Epithelial cell of alveolus of lung (primary cell): Measurements from ENCODE around the gene CELF1. TPM values are rescaled to one million over a fixed set of nuclear protein-coding genes. Genes with fewer than 3 reads are reported as not detected.

ENCODE experiments used
- total RNA-seq: library from RNA; depleted of rRNA; stranded (reverse); fragments of >200 nt; gene quantifications from 2 replicates; pipeline ENCODE4 v1.2.1, GENCODE V29; 2015

The CELF1 gene
- 58.6 and 60.2 TPM in 2 replicates for total RNA-seq

GRCh38 chr11:47552566-47553405, at the start of gene CELF1:
CELF1 (minus strand) TSS chr11:47553132; CDS start chr11:47499523, 53,609 bp downstream.

GRCh38 chr11:47593934-47594855, 41.3 kb upstream of the CELF1 start, which contains the start of gene C1QTNF4:
C1QTNF4 (minus strand) TSS chr11:47594411; CDS start chr11:47590810, 3,601 bp downstream.

GRCh38 chr11:47586098-47586855, 33.3 kb upstream of the CELF1 start, which contains the start of gene FAM180B:
FAM180B (plus strand) TSS chr11:47586678; CDS start chr11:47586769, 91 bp downstream.

GRCh38 chr11:47578524-47579494, 25.9 kb upstream of the CELF1 start, which contains the start of the genes KBTBD4 and NDUFS3:
KBTBD4 (minus strand) TSS chr11:47578970; CDS start chr11:47578951, 19 bp downstream.
NDUFS3 (plus strand) TSS chr11:47579074; CDS start chr11:47579092, 18 bp downstream.

GRCh38 chr11:47565340-47566148, 12.6 kb upstream of the CELF1 start, which contains the start of gene PTPMT1:
PTPMT1 (plus strand) TSS chr11:47565599; CDS start chr11:47565623, 24 bp downstream.

GRCh38 chr11:47448566-47449427, 104.1 kb downstream of the CELF1 start, which contains the start of gene RAPSN:
RAPSN (minus strand) TSS chr11:47449136; CDS start chr11:47448964, 172 bp downstream.

GRCh38 chr11:47426062-47426956, 126.6 kb downstream of the CELF1 start, which contains the start of gene PSMC3:
PSMC3 (minus strand) TSS chr11:47426439; CDS start chr11:47426279, 160 bp downstream.

Other genes with a start within 250 kb of the CELF1 start
- gene MYBPC3, start 200.4 kb downstream of the CELF1 start, total RNA-seq = not detected in 2 replicates
- gene SPI1, start 174.6 kb downstream of the CELF1 start, total RNA-seq = not detected in 2 replicates
- 111 and 118 TPM in 2 replicates for gene SLC39A13, start 144.5 kb downstream of the CELF1 start, total RNA-seq
- gene PSMC3, start 126.7 kb downstream of the CELF1 start, total RNA-seq = 105 and 200 TPM in 2 replicates
- 3.6 TPM in 1 of 2 replicates, not detected in the other for gene RAPSN, start 104.0 kb downstream of the CELF1 start, total RNA-seq
- 115 and 134 TPM in 2 replicates for gene PTPMT1, start 12.5 kb upstream of the CELF1 start, total RNA-seq
- gene KBTBD4, start 25.8 kb upstream of the CELF1 start, total RNA-seq = 21.1 and 26.2 TPM in 2 replicates
- gene NDUFS3, start 25.9 kb upstream of the CELF1 start, total RNA-seq = 60.6 and 72.5 TPM in 2 replicates
- gene FAM180B, start 33.5 kb upstream of the CELF1 start, total RNA-seq = 0.40 TPM in 1 of 2 replicates, not detected in the other
- gene C1QTNF4, start 41.3 kb upstream of the CELF1 start, total RNA-seq = 3.6 and 6.3 TPM in 2 replicates
- gene MTCH2, start 89.4 kb upstream of the CELF1 start, total RNA-seq = 61.4 and 64.6 TPM in 2 replicates
- 0.64 and 0.78 TPM in 2 replicates for gene AGBL2, start 162.2 kb upstream of the CELF1 start, total RNA-seq
- 27.7 and 52.2 TPM in 2 replicates for gene FNBP4, start 214.2 kb upstream of the CELF1 start, total RNA-seq